GM18870 (cell line): ENCODE results near the gene PCDH1.
"Not testable (repeated sequence)": the region's sequence is repeated elsewhere in the genome, so short reads cannot be mapped to it uniquely, and the experiment has no call there.

Source experiments
- ATAC-seq: cut with Tn5 transposase; IDR thresholded peaks from one replicate; pipeline ENCODE4 v1.9.1; 2021; ENCODE audit warnings: moderate library complexity; ENCODE audit not compliant: unreplicated experiment

Gene PCDH1

DNA sequence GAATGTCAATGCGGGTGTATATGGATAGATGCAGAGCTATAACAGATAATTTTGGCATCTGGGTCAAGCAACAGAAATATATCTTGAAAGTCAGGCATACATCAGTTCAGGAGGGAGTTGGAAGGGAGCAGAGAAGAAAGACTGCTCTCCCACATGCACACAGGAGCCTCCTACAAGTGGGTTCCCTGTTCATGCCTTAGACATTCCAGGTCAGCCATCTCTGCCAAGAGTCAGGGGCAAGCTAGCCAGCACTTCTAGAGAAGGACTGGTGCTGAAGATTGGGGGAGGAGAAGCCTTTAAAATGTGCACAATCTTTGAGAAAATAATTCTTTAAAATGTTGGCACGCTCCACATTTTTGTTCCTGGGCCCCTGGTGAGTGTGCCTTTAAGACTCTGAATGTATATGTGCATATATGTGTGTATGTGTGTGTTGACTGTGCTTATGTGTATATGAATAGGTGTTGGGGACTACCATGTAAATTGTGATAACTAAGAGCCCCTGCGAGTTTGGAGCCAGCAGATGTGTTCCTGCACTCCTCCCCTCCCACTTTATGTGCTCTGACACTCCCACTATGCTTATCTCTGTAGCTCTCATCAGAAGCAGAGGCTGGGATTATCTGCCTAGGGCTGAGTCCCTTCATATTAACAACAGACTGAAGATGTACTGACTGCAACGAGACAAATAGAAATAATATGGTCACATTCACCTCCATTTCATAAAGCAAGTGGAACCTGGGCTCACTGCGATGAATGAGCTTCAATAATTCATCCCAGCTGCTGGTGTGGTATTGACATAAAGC lies 24.0 kb upstream of the PCDH1 start:
- ATAC-seq = no peak

DNA sequence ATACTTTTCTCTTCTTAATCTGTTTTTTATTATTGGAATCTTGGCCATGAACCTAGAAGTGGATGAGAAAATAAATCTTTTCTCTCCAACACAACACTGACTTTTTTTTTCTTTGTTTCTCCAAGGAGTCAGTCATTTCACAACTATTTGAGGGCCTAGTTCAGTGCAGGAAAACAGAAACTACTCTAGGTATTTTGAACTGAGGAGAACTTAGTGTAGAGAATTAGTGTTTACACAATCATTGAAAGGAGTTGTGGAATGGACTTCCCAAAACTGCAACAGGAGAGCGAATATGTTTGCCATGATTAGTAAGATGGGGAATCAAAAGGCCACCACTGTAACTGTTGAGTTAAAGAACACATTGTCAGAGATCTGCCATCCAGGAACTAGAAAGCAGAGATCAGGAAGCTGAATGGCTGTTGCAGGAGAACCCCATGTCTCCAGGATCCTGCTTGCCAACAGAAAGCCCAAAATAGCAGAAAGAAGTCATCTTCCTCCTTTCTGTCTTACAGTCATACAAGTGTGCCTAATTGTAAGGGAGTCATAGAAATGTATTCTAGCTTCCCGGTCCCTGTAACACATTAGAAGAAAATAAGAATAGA lies 20.3 kb upstream of the PCDH1 start:
- no peak for ATAC-seq

DNA sequence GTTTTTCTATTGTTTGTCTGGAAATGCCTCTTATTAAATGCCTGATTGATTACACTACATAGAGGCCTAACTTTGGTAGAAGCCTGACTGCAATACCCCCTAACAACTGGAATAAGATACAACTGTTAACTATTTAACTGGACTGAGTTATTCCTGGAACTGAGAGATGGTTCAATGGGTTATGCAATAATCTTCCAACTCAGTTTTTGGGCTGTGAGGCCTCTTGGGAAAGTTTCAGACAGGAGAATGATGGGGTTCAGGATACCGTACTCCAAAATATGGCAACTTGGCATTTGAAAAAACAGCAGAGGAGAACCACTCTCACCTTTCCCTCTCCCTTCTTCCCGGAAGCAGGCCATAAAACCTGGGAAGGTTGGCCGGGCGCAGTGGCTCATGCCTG lies 19.2 kb upstream of the PCDH1 start:
- ATAC-seq = no peak

DNA sequence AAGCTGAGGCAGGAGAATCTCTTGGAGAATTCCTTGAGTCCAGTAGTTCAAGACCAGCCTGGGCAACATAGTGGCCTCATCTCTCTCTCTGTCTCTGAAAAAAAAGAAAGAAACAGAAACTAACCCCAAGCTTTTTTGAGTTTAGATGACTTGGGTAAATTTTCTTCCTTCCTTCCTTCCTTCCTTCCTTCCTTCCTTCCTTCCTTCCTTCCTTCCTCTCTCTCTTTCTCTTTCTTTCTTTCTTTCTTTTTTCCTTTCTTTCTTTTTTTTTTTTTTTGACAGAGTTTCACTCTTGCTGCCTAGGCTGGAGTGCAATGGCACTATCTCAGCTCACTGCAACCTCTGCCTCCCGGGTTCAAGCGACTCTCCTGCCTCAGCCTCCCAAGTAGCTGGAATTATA lies 12.2 kb upstream of the PCDH1 start:
- ATAC-seq = not testable (repeated sequence)

DNA sequence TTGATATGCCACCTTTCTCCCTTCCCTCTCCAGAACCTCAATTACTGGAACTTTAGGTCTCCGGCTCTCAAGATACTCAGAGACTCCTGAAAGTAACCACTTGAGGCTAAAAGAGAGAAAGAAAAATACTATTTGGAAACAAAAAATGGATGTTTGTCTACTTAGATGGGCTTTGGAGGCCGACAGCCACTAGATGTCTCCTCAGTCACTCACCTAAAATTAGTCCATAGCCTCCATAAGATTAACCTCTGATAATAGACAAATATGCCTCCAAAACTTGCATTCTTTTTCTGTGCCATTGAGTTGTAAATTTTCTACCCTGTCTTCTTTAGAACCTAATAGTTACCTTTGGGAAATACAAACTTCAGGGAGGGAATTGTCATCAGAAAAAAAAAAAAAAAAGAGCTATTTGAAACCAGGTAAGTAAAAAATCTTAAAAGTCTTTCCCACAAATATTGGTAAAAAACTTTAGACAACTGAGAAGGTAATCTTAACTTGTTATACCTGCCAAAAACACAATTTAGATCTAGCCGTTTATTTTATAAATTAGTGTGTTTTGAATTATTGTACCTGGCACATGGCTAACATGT lies 11.2 kb upstream of the PCDH1 start:
- ATAC-seq = no peak

DNA sequence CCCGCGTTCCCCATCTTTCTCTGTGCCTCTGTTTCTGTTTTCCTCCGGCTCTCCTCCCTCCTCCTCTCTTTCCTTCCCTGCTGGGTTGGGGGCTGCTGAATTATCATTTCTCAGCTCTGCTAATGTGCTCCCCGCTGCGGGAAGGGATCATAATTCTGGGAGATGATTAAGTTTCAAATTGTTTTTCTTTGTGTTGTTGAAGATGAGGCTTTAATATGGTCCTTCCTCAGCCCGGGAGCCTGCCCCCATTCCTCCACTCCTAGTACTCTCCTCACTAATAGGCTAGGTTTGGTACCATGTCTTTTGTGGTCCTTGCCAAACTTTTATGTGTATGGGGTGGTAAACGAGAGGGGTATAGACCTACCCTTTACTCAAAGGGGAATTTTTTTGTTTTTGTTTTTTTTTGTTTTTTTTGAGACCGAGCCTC lies 5.7 kb upstream of the PCDH1 start:
- ATAC-seq = no peak

DNA sequence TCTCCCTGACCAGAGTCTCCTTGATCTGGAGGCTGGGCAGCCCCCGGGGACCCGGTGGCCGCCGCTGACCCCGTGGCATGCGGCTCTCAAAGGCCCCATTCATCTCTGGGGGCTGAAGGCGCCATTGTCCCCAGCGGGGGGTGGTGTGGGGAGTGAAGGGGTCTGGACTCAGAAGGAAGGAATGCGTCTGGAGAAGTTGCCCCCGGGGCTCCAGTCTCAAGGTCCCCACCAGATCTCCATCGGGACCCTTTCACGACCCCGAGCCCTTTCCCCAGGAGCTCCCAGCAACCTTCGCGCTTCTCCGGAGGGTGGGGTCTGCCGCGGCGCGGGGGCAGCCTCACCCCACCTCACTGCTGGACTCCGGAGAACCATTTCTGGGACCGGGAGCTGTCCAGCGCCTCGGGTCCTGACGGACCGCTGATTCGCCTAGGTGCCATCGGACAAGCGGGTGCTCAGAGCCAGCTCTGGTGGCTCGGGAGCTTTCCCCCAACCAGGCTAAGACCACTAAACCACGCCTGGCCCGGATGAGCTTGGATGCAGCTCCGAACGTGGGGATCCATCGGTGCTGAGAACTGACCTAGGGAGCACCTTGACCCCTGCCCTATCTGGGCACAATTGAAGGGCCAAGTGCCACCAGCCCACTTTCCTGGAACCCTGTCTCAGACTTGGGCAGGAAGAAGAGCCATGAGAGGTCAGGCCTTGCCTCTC lies 5.1 kb upstream of the PCDH1 start:
- no peak for ATAC-seq

DNA sequence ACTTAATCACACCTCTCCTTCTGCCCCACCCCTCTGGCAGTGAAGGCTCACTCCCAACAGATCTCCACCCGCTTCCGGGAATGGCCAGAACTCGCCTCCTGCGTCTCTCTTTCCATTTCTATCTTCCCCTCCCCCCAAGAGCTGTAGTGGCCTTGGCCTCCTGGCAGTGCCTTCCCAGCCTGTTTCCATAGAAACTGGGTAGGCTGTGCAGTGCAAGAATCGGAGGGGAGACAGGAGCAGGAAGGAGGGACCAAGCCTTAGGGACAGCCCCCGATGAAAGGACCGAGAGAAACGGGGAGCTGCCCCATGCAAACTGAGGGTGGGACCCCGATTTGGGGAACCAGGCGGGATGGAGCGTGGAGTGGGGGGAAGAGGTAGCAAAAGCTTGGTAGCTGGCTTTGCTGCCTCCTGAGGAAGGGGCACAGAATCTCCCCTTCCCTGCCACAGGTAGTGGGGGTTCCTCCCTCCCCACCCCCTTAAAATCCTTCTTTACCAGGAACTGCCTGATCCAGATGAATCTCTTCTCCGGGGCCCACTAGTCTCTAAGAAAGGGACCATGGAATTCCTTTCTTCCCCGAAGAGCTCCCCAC lies 4.5 kb upstream of the PCDH1 start:
- ATAC-seq = no peak

DNA sequence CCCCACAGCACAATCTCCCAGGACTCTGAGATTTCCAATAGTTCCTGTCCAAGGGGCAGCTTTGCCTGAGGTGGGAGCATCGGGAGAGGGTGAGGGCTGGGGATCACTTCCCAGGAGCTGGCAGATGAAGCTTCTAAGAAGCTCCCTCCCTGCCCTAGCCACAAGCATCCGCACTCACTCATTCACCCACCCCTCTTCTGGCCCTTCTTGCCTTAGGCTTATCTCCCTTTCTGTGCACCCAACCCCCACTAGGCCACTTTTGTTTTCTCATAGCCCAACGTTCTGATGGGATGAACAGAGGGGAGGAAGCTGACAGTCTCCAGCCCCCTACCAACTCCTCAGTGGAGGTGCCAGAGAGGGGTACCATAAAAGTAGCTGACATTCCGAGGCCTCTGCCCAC lies 3.7 kb upstream of the PCDH1 start:
- ATAC-seq = no peak

DNA sequence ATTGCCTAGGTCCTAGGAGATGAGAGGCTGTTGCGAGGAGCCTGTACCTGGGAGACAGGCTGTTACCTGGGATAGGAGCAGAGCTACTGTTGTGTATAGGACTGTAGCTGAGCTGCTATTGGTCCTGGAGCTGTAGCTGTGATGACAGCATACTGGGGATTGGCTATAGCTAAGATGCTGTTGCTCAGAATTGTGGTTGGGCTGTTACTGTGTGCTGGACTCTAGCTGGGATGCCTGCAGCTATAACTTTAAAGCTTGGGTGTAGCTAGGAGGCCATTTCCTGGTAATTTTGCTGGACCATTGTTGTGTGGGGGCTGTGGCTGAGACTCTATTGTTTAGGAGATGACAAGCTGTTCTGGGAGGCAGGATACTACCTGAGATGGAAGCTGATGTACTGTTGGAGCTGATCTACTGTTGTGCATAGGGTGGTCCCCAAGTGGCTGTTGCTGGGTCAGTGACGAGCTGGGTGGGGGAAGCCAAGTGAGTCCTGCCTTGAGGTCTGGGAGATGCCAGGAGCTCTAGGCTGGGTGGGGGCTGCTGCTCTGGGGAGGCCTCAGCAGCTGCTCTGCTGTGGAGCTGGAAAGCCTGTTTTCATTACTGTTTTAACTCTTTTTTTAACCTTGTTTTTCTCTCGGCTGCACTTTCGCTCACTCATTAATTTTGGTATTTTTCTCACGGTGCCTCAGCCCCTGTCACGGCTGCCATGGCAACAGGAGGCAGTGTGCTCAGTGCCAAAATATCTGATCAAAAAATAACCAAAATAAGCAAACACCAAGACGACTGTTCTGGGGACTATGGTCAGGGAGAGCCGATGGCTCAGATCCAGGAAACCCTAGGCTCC lies 3.0 kb upstream of the PCDH1 start:
- no peak for ATAC-seq

DNA sequence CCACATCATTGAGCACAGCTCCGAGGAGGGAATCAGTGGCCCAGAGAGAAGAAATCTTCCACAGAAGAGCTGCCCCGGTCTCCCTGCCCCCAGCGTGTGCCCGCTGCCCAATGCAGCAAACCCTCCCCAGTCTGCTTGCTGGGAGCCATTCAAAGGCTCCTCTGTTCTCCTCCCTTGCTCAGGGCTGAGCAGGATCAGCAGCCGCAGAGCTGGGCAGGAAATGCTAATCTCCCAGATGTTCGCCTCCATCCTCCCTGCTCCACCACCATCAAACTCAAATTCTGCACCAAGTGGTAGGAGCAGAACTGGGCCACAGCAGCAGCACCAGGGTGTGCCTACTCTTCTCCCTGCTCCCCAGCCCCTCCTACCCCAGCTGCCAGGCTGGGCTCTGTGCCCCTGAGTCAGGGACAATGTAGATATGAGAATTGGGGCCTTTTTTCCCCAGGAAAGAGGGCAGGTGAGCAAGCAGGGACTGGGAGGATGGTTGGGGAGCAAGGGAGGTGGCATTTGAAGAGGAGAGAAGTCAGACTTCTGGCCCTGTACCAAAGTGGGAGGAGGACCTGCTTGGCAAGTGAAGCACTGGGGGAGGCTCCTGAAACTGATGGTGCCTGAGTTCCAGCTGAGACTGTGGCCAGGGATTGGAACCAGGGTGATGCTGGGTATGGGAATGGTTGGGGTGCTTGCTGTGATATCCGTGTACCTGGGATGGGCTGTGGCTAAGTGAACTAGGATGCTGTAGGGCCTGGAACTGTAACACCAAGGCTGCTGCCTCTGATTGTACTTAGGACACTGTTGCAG lies 1.9 kb upstream of the PCDH1 start:
- ATAC-seq = no peak

DNA sequence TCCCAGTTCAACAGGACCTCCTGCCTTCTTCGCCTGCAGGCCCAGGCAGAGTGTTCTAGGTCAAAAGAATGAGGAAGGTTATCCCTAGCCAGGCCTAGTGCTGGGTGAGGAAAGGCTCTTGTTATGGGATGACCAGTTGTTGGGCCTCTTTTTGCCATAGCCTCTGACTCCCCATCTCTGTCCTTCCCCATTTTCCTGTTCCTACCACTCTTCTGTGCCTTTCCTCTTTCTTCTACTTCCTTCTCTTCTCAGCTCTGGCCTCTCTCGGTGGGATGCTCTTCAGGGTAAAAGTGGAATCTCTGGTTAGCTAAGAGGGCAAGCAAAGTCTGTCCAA lies 1.2 kb upstream of the PCDH1 start:
- ATAC-seq = no peak

DNA sequence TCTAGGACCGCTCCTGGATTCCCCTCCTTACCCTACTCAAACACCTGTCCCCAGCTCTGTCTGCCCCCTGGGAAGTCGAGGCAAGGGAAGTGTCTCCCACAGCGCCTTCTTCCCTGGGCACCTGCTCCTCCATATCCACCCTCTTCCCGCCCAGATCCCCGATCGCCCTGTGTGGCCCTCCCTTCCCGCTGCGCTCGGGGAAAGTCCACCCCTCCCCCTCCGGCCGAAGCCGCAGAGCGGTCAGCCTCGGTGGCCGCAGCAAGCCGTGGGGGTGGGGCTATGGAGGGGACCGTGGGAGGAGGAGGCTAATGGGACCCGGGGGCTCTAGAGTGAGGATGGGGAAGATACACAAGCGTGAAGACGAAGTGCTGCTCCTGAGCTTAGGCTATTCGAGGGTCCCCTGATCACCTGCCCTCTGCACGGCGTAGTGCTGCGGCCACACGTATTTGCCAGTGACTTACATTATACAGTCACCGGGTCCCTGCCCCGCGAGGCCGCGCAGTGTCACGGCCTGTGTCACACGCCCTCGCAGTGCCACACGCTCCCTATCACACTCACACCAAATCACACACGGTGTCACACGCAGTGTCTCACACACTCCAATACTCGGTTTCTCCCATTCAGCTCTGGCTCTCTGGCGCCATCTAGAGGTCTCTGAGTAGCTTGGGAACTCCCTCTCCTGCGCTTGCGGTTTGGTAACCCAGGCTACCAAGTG lies 658 bp upstream of the PCDH1 start:
- peak; percentile 89 for ATAC-seq

DNA sequence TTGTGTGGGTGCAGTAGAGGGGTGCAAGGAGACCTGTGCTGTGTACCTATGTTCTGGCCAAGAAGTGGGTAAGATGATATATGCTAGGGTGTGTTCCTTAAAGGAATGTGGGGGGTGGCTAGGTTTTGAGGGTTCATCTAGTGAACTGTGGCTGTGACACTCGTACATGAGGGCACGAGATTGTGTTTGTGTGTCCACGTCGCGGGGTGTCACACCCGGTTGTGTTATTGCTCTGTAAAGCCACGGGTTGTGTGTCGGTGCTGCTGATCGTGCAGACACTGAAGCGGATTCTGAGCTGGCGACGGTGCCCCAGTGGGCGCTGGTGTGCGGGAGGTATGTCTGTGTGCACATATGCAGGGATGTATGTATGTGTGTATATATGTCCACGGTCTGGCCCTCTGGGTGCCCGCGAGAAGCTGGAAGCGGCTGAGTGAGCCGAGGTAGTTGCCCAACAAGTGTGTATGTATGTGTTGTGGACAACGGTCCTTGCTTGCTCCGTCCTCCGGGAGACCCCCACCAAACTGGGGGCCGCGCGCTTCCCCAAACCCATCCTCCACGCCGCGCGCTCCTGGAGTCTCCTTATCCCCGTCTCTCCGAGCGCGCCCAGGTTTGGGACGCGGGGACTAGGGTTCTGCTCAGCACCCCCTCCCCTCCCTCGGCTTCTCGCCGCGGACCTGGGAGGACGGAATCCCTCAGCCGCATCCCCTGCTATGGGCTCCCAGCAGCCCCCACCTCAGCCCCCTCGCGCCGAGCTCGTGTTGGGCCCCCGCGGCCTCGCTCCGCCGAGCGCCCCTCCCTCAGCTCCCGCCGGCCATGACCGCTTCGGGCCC lies 639 bp downstream of the PCDH1 start:
- no peak for ATAC-seq

DNA sequence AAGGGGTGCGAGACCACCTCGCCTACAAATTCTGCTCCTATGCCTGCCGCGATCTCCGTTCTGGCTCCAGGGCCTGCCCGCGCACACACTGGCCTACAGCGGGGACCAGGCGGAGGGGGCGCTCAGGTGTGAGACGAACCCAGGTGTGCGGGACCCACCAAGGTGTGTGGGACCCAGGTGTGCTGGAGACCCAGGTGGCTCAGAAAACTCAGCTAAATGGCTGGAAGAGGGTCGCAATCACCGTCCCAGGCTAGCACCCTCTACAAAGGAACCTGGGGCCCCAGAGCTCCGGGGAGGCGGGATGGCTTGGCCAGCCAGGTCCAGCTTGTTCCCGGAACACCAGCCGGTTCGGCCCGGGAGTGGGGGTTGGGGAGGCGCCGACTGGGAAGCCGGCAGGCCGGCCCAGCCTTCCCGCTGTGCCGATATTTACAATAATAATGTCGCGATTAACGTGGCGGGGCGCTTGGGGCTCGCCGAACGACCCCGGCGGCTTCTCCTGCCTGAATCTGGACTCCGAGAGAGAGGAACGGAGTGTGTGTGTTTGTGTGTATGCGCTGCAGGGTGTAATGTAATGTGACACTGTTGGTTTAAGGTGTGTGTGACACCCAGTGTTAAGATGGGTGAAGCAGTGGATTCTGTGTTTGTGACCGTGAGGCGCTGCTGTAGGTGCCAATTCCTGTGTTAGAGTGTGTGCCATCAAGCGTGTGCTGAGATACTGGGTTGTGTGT lies 1.4 kb downstream of the PCDH1 start:
- no peak for ATAC-seq

DNA sequence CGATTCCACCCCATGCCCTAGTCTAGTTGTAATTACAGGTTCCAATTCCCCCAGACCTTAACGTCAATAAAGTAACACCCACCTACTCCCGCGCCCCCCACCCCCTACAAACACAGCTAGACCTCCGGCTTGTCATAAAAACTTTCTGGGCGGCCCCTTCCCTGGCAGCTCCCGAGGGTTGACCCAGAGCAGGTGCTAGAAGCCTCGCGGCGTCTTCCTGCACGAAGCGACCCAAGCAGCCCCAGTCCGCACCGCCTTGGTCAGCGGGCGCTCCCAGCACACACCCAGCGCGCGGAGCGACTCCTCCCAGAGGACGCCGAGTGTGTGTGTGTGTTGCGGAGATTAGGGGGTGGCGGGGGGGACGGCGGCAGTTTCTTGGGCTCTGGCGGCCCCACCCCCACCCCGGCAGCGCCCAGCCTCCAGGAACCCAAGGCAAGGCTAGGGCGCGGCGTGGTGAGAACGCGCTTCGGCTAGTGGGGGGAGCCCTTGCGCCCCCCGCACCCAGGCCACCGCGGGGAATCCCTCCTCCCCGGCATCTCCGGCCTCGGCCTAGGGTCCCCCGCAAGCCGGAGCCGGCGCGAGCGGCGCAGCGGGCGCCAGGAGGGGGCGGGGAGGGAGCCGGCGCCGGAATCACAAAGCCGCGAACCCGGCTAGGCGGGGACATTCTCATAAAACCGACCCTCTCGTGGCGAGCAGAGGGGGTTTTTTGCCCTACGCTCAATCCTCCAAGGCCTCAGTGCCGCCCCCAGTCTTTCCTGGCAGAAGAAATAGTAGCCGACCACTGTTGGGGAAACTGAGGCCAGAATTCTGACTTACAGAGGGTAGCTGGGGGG lies 2.2 kb downstream of the PCDH1 start:
- ATAC-seq = no peak
